HG03135 (cell line): ENCODE results near the gene BLM.

Experiments
- ATAC-seq: cut with Tn5 transposase; IDR thresholded peaks from one replicate; pipeline ENCODE4 v1.9.1; 2021; ENCODE audit warnings: mild to moderate bottlenecking, moderate library complexity; ENCODE audit not compliant: unreplicated experiment

BLM gene

GRCh38 chr15:90691369-90691768 is 25.8 kb upstream of the BLM start:
- no peak for ATAC-seq

GRCh38 chr15:90691982-90692773 is 25.0 kb upstream of the BLM start:
- ATAC-seq, result no peak

DNA sequence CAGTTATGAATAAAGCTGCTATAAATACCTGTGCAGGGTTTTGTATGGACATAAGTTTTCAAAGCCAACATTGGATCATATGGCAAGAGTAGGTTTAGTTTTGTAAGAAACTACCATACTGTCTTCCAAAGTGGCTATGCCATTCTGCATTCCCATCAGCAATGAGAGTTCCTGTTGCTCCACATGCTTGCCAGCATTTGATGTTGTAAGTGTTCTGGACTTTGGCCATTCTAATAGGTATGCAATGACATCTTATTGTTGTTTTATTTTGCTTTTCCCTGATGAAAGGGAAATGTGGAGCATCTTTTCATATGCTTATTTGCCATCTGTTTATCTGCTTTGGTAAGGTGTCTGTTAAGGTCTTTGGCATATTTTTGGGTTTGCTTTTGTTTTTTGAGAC is 22.2 kb upstream of the BLM start:
- no peak for ATAC-seq

GRCh38 chr15:90697175-90697574 is 20.0 kb upstream of the BLM start:
- ATAC-seq, result no peak

GRCh38 chr15:90698629-90699028 is 18.5 kb upstream of the BLM start:
- ATAC-seq, result no peak

GRCh38 chr15:90701048-90701447 is 16.1 kb upstream of the BLM start:
- ATAC-seq, result no peak

GRCh38 chr15:90701880-90702630 is 15.1 kb upstream of the BLM start:
- no peak for ATAC-seq

- no peak for ATAC-seq
Observed at GRCh38 chr15:90703455-90703854, 13.7 kb upstream of the BLM start.

GRCh38 chr15:90705212-90705611 is 11.9 kb upstream of the BLM start:
- ATAC-seq, result no peak

GRCh38 chr15:90706394-90707327 is 10.5 kb upstream of the BLM start:
- no peak for ATAC-seq

DNA sequence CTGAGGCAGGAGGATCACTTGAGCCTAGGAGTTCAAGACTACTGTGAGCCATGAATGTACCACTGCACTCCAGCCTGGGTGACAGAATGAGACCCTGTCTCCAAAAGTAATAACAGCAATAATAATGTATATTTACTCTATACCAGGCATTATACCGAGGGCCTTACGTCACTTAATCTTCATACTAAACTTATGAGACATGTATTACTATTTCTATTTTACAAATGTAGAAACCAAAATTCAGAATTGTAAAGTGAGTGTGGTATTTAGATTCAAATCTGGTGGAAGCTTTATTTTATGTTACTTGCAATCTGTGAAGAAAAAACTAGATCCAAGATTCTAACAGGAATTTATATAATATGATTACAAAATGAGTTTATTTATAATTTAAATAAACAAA is 9.7 kb upstream of the BLM start:
- no peak for ATAC-seq

- ATAC-seq, result no peak
Observed at GRCh38 chr15:90708516-90708915, 8.6 kb upstream of the BLM start.

- ATAC-seq, result no peak
Observed at GRCh38 chr15:90709278-90709677, 7.9 kb upstream of the BLM start.

DNA sequence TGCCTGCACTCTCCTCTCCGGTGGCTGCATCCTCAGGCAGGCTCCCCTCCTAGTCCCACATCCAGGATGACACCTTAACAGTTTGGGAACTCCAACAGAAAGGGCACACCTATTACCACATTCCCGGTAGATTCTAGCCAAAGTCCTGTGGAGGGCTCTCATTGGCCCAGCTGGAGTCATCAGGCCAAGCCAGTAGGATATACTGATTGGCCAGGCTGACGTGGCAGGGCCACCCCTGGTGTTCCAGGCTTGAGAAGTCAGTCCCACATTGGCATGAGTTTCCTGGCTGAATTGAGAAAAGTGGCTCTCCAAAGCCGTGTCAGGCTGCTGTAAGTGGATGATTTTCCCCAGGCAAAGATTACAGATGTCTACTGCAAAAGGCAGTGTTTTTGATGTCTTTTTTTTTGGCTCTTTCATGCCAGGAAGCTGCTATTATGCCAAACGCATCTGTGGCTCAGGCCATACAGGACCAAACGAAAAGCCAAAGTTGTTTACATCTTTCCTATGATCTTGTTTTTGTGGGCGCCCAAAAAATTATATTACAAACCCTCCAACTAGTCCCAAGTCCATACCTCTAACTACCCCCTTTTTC is 6.6 kb upstream of the BLM start:
- no peak for ATAC-seq

DNA sequence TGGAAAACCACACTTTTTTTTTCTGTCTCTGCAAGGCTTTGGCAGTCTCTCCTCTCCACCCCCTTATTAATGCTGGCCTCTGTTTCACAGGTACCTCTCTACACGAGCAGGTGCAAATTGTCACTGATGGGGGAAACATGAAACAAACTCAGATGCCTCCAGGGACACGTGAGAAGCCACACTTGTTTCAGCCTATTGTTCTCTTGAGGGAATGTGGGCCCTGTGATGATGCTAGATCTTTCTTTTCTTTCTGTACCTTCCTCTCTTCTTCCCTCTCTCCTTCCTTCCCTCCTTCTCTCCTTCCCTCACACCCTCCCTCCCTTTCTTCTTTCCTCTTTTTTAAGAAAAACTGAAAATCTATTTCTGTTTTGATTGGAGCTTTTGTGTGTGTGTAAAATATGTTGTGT is 5.7 kb upstream of the BLM start:
- ATAC-seq, result no peak

GRCh38 chr15:90711842-90712241 is 5.3 kb upstream of the BLM start:
- ATAC-seq, result no peak

DNA sequence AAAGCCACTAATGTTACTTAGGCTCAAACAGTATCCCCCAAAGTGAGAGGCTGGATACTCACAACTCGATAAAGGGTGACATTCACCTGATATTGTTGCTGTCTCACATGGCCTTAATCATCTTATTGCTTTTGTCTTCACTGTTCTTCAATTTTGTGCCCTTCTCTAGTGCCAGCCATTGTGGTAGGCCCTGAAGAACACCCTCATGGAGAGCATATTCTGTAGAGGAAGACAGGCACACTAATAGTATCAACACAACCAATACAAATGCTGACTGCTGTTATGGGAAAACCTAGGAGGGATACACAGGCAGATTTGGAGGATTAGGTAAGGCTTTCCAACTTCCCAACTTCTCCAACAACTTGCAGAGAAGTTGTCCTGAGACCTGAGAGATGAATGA is 4.1 kb upstream of the BLM start:
- no peak for ATAC-seq

GRCh38 chr15:90716317-90716975 is 700 bp upstream of the BLM start:
- no peak for ATAC-seq

DNA sequence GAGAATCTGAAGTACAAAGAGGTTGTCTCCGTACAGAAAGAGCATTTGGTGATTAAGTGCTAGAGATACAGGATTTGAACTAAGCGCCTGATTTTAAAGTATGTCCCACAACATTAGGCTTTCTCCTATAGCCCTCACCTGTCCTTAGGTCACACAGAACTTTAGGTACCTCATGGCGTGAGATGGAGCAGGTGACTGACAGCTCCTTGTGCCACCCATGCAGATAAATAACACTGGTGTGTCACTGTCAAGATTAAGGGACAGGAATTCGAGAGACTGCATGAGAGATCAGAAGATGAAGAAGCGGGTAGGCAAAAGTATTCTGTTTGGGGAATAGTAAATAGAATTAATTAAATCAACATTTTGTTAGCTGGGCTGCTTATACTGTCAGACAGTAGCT is 1.1 kb downstream of the BLM start:
- ATAC-seq, result no peak

DNA sequence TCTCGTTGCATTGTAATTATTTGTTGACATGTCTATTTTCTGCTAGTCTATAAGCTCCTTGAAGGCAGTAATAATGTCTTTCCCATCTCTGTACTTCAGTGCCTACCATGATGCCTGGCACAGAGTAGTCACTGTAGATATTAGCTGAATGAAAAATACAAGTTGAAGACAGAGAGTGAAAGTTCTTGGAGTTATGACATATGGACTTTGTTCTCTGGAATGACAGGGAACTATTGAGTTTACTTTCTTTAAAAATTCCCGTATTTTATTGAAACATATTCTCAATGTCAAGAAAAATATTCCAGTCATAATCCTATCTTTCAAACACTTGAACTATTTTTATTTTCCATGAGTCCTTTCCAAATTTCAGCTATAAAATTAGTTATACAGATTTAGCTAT is 3.0 kb downstream of the BLM start:
- ATAC-seq, result no peak
